Activated CD4-positive, alpha-beta T cell treated with anti-CD3 and anti-CD28 coated beads, Interleukin-2, Interleukin-4, amounts not matched to agents 100 ng/mL and 50 ng/mL, durations not matched to agents 16 hours and 8 hours (primary cell): ENCODE data around the gene NAT10.

Experiments used
- DNase-seq: peaks from one replicate; pipeline ENCODE4 v3.0.0-alpha.2; 2020; ENCODE audit warnings: low spot score

Gene NAT10

GRCh38 chr11:34188181-34188580 lies 82.8 kb downstream of the NAT10 start:
- no peak for DNase-seq

GRCh38 chr11:34189191-34189590 lies 83.8 kb downstream of the NAT10 start:
- DNase-seq, result no peak

GRCh38 chr11:34190192-34191139 lies 85.0 kb downstream of the NAT10 start:
- DNase-seq, result no peak

- DNase-seq, result no peak
These were observed 86.1 kb downstream of the NAT10 start for GRCh38 chr11:34191578-34191977.

GRCh38 chr11:34192481-34193401 lies 87.3 kb downstream of the NAT10 start:
- DNase-seq, result peak; percentile 17

- no peak for DNase-seq
These were observed 89.3 kb downstream of the NAT10 start for GRCh38 chr11:34194576-34195335.
